NCI-H2081 (cell line): Measurements from ENCODE around the gene CROCC.

Source experiments
- DNase-seq, 2 experiments: peaks; one replicate each; lab custom pipeline; 2025; lab: John Stamatoyannopoulos, UW

Gene CROCC

DNA sequence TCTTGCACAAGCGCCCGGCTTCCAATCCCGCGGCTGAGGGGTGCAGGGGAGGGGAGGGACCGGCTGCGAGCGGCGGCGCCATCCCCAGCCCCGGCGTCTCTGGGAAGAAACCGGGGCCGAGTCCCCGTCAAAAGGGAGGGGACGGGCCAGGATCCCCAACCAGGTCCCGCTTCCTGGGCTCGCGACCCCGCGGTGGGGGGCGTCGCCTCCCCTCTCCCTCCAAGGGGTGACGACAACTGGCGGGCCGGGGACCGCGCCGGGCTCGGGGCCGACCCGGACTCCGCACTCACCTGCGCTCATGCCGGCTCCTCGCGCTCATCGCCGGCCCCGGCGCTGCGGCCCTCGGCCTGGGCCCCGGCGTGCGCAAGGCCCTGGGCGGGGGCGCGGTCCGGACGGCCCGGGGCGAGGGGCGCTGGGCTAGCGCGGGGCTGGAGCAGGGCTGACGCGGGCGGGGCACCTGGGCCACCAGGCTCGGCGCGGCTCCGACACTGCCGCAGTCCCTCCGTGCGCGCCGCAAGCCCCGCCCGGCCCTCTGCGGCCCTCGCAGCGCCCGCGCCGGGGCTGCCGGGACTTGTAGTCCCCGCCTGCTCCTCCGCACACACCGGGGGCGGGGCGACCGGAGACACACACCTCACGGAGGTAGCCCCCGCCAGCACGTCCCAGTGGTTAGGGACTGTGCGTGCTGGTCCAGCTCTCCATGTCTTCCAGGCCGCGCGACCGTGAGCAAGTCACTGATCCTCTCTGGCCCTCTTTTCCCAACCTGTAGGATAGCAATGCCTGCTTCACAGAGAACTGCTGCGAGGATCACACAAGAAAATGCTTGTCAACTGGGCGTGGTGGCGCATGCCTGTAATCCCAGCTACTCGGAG is 89.9 kb downstream of the CROCC start, which contains the start of gene ATP13A2:
TSS of gene ATP13A2 (minus strand) at position 490 of the 869 bp plus-strand sequence. CDS start at position 300, 190 bp downstream.
- peak; percentile 89 to 91 for DNase-seq

- no peak for DNase-seq
Measured at GRCh38 chr1:17012775-17013490, 91.2 kb downstream of the CROCC start.

- no peak for DNase-seq
Measured at GRCh38 chr1:17013491-17014320, 92.0 kb downstream of the CROCC start.

- no peak for DNase-seq
Measured at GRCh38 chr1:17014671-17015567, 93.2 kb downstream of the CROCC start.

DNA sequence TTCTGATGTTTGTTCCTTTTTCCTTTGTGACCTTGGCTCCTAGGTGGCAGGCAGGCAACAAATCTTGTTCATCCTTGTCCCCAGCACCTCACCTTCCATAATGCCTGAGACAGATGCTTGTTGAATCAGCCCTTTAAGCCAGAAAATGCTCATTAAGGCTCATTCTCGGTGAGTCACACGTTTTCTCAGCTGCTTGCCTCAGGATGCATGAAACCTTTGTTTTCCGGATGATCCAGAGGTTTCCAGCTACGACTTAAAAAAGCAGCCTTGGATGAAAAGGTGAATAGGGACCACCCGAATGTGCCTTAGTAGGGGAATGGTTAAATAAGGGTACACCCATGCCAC is 94.6 kb downstream of the CROCC start:
- no peak for DNase-seq

GRCh38 chr1:17017435-17017834 is 95.7 kb downstream of the CROCC start:
- DNase-seq = no peak

DNA sequence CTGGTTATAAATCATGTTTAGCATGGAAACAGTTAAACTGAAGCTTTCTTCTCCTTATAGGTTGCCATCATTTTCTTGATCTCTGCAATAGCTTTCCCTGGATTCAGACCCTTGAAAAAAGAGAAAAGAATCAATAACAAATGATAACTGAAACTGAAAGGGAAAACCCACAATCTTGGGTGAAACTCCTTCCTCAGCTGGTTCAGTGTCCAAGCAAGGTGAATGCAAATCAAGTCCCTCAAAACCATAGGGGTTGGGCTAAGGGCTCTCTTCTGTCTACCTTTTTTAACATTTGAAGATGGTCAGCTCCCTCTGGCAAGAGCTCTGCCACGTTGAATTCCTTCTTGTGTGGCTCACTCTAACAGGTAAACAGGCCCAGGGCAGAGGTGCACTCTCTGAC is 97.1 kb downstream of the CROCC start:
- DNase-seq = no peak

DNA sequence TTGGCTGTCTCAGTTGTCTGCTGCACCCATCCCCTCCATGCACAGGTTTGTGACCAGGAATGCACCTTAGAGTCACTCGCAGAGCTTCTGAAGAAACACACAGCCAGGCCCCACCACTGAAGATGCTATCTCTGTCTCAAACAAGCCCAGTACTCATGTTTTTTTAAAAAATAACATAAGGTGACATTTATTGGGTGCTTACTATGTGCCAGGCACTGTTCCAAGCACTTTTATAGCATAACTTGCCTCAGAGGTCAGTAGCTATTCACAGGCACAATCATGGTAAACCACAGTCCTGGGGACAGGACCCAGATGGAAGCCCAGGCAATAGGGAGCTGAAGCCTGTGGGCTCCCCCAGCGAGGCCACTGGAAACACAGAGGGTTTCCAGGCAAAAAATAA is 98.8 kb downstream of the CROCC start:
- no peak for DNase-seq

GRCh38 chr1:17021896-17022295 is 100.2 kb downstream of the CROCC start:
- no peak for DNase-seq
